Liver (tissue), 3 donors: ENCODE results near the gene LRRC26.

ENCODE experiments used
- ATF3 ChIP-seq: IDR thresholded peaks from 2 replicates; pipeline ENCODE4 v1.6.1; 2016; ENCODE audit warnings: antibody characterized with exemption
- CTCF ChIP-seq: fragments of 150-350 bp; IDR thresholded peaks from 2 replicates; pipeline ENCODE4 v1.5.1; 2017; ENCODE audit warnings: improper control_type of control experiment, low read depth, low read length; ENCODE audit not compliant: missing input control
- EGR1 ChIP-seq, 2 donors: IDR thresholded peaks; 2 replicates each; pipeline ENCODE4 v1.6.1; 2016 to 2018; ENCODE audit warnings: antibody characterized with exemption in 2 of 2, low read depth in 2 of 2
- FOXA1 ChIP-seq: IDR thresholded peaks from 2 replicates; pipeline ENCODE4 v1.6.1; 2016; ENCODE audit warnings: antibody characterized with exemption
- GABPA ChIP-seq, 2 donors: IDR thresholded peaks in 1 of 2; conservative IDR thresholded peaks in 1 of 2; 2 replicates each; pipeline ENCODE4 v1.6.1; 2016; ENCODE audit warnings: antibody characterized with exemption in 2 of 2, mild to moderate bottlenecking in 1 of 2, moderate library complexity in 1 of 2
- HNF4A ChIP-seq, 2 donors: conservative IDR thresholded peaks; 2 replicates each; pipeline ENCODE4 v1.6.1; 2016; ENCODE audit warnings: antibody characterized with exemption in 2 of 2, mild to moderate bottlenecking in 2 of 2
- MAX ChIP-seq: IDR thresholded peaks from 2 replicates; pipeline ENCODE4 v1.6.1; 2016; ENCODE audit warnings: antibody characterized with exemption
- NR2F2 ChIP-seq: IDR thresholded peaks from 2 replicates; pipeline ENCODE4 v1.6.1; 2016; ENCODE audit warnings: antibody characterized with exemption
- RAD21 ChIP-seq, 2 donors: IDR thresholded peaks; 2 replicates each; pipeline ENCODE4 v1.6.1; 2016; ENCODE audit warnings: antibody characterized with exemption in 2 of 2, mild to moderate bottlenecking in 2 of 2
- REST ChIP-seq: IDR thresholded peaks from 2 replicates; pipeline ENCODE4 v1.6.1; 2016; ENCODE audit warnings: antibody characterized with exemption, mild to moderate bottlenecking
- SP1 ChIP-seq: IDR thresholded peaks from 2 replicates; pipeline ENCODE4 v1.6.1; 2018; ENCODE audit warnings: antibody characterized with exemption, mild to moderate bottlenecking
- TAF1 ChIP-seq: conservative IDR thresholded peaks from 2 replicates; pipeline ENCODE4 v1.6.1; 2016; ENCODE audit warnings: antibody characterized with exemption, mild to moderate bottlenecking
- ZBTB33 ChIP-seq: IDR thresholded peaks from 2 replicates; pipeline ENCODE4 v1.6.1; 2016; ENCODE audit warnings: antibody characterized with exemption
- donor health status: healthy.
- donor health status: healthy.

GRCh38 chr9:137130176-137130755 lies 39.6 kb downstream of the LRRC26 start:
- no peak for TF ChIP-seq CTCF
- TF ChIP-seq ATF3 = no peak
- no peak for TF ChIP-seq FOXA1
- TF ChIP-seq REST = no peak
- no peak for TF ChIP-seq MAX
- no peak for TF ChIP-seq SP1
- no peak for TF ChIP-seq RAD21 (IDR thresholded peaks at IDR 0.05)
- no peak for TF ChIP-seq ZBTB33
- TF ChIP-seq GABPA (IDR thresholded peaks at IDR 0.05 in 1 of 2, conservative IDR thresholded peaks at IDR 0.05 in 1 of 2) = no peak
- TF ChIP-seq HNF4A (conservative IDR thresholded peaks at IDR 0.05) = no peak
- no peak for TF ChIP-seq NR2F2
- no peak for TF ChIP-seq EGR1 (IDR thresholded peaks at IDR 0.05; ENCODE audit: low read depth in 2 of 2)
- no peak for TF ChIP-seq TAF1
